DMS79 (cell line): Measurements from ENCODE around the gene NLRP14.

Source experiments
- DNase-seq: peaks from one replicate; lab custom pipeline; 2025; lab: John Stamatoyannopoulos, UW

NLRP14 gene

DNA sequence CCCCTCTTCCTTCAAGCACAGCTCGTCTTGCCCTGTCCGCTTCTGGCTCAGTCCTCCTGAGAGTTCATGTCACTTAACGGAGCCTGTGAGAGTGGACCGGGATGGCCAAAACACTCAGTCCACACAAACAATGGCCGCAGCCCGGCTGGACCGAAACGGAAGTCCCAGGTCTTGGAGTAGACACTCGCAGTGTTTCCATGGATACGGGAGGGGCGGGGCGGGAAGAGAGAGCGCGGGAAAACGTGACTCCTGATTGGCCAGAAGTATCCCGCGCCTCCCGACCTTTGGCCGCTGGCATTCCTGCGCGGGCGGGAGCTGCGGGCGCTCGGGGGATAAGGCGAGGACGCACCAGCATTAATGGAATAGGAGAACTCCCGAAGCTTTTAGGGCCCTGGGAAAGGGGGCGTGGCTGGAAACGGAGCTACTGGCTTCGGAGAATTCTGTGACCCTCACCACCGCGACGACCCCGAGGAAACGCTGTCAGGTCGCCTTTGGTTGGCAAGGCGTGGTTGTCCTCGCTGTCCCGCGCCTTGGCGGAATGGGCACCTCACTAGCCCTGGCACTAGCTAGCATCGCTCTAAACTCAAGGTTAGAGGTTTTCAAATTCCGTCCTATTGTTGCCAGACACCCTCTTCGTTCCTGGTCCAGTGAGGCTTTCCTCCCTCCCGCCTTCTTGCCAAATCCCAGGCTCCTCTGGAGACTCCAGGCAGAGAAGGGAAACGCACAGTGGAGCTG is at the start of gene NLRP14, which contains the start of gene ZNF214:
Gene NLRP14 (plus strand): TSS at position 297 of the 735 bp plus-strand sequence. CDS start 18,108 bp downstream, outside the sequence.
Gene ZNF214 (minus strand): TSS at position 164 of the 735 bp plus-strand sequence. CDS start 17,511 bp downstream, outside the sequence.
- peak; percentile 87 for DNase-seq

DNA sequence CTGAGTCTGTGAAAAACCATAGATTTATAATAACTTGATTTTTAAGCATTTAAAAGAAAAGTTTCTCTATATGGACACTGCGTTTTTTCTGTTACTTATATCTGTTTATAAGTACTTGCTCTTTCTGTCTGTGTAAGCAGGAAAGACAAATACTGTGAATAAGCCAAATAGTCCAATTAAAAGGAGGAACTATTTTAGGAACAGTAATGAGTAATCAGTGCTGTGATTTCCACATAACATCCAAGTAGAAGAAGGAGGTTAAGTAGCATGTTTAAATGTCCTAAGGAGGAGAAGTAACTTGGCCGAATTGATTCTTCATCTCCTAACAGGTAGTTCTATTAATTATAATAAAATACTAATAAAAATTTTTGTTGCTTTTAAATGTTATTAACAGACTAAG is 40.9 kb upstream of the NLRP14 start:
- no peak for DNase-seq

GRCh38 chr11:6986487-6986886 is 33.8 kb upstream of the NLRP14 start:
- DNase-seq: no peak

GRCh38 chr11:6988506-6988905 is 31.8 kb upstream of the NLRP14 start:
- DNase-seq: no peak

GRCh38 chr11:6991227-6991626 is 29.1 kb upstream of the NLRP14 start:
- DNase-seq: no peak

DNA sequence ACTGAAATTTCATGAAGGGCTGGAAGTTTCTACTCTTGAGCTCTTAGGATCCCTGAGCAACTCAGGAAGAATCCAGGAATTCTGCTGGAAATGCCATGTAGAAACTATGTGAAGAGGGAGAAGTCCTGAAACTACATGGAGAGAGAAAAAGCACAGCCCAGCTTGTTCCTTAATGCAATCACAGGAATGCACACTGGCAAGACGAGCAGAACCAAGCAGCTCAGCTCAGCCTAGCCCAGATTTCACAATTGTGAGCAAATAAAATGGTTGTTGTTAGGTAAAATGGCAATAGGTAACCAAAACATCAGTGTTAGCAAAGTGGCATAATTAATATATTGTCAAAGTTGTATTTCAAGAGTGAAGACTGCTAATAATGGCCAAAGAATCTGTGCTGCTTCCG is 28.3 kb upstream of the NLRP14 start:
- no peak for DNase-seq

- no peak for DNase-seq
Observed at GRCh38 chr11:6992457-6993417, 27.5 kb upstream of the NLRP14 start.

- DNase-seq: no peak
Observed at GRCh38 chr11:6995703-6996102, 24.6 kb upstream of the NLRP14 start.

DNA sequence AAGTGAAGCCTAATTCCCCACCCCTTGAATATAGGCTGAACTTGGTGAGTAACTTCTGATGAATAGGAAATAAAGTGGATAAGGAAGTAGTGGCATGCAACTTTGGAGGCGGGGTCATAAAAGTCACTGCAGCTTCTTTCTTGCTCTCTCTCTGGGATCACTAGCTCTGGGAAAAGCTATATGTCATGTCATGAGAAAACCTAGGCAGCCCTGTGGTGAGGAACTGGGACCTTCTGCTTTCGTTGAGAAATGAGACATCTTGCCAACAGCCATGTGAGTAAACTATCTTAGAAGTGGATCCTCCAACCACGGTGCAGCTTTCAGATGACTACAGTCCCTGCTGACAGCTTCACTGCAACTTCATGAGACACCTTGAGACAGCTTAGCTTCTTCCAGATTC is 15.8 kb upstream of the NLRP14 start:
- no peak for DNase-seq

DNA sequence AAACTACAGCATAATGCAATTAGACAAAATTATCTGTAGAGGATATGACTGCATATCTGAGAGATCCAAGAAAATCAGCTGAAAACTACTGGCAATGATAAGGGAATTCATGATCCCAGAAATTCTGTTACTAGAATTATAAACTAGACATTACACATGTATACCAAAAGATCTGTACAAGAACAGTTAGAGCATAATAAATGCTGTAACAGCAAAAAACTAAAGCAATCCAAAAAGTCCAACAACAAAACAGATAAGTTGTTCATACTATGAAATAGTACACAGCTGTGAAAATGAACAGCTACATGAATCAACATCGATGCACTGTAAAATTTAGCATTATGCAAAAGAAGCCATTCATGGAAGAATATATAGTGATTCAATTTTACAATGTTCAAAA is 6.2 kb upstream of the NLRP14 start:
- DNase-seq: no peak

GRCh38 chr11:7016011-7016410 is 4.3 kb upstream of the NLRP14 start:
- DNase-seq: no peak

DNA sequence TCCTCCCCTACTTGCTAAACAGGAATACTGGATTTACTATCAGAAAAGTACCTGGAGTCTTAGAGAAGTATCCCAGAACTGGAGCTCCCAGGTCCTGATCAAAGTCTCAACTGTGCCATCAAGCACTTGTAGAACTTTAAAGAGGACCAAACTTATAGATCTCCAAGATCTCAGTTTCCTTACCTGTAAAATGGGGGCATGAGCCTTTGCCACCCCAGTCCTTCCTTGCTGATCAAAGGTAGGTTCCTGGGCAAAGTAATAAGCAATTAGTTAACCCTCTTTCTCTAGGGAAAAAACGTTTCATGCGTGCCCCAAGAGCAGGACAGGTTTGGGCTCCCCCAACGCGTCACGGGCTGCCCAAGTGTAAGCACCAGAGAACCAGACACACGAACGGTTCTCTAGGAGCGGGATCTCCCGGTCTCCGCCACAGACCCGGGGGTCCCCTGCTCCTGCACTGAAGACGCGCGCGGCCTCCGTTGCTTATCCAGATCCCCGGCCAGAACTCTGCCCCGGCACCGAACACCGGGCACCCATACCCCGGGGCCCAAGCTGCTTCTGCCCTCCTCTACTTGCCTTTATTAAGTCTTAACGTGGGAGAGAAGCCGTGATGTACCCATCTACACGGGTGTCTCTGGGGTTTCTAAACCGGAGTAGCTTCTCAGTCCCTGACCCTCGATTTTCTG is 638 bp upstream of the NLRP14 start:
- DNase-seq: peak; percentile 12

DNA sequence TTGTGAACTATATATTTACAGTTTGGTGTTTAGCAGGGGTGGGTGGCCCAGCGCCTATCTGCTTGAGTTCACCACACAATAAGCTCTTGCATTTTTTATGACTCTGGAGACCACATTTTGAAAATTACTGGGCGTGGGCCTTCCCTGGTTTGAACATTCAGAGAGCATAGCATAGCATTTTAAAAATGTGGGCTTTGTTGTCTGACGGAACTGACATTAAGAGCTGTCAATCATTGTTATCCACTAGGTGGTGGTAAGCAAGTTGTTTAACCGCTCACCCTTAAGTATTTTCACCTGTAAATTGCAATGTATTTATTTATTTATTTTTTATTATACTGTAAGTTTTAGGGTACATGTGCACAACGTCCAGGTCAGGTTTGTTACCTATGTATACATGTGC is 1.0 kb downstream of the NLRP14 start:
- DNase-seq: no peak

- no peak for DNase-seq
Observed at GRCh38 chr11:7028141-7028540, 7.9 kb downstream of the NLRP14 start.

- no peak for DNase-seq
Observed at GRCh38 chr11:7030836-7031235, 10.6 kb downstream of the NLRP14 start.

DNA sequence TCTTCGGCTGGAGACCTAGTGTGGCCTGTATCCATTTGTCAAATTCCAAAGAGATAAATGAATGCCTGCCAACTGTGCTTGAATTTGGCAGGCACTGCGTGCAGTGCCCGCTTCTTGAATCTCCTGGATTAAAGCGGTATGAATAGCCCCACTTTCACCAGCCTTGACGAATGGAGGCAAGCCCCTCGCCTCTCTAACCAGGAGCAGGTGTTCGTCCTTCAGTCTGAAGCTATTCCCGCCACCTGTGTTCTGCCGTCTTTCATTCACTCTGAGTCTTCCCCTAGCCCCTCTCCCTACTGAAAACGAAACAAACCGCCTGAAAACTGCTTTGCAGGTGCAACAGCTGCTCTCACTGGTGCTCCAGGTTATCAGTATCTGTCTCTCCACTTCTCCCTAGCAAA is 11.2 kb downstream of the NLRP14 start:
- DNase-seq: peak; percentile 8

DNA sequence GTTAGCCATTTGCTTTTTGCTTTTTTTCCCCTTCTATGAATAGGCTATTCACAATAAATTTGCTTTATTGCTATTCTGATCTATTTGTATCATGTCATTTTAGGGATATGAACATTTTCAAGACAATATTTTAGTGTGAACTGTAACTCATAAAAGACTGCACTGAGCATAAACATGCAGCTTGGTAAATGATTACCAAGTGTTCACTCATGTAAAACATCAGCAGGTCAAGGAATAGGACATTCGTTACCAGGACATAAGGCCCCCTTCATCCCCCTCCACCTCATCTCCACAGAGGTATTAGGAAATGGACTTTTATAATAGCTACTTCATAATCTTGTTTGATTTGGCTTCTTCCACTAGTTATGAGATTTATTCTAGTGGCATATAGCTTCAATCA is 12.4 kb downstream of the NLRP14 start:
- DNase-seq: no peak

GRCh38 chr11:7034019-7034418 is 13.7 kb downstream of the NLRP14 start:
- no peak for DNase-seq

GRCh38 chr11:7046474-7047175 is 26.3 kb downstream of the NLRP14 start:
- no peak for DNase-seq

- no peak for DNase-seq
Observed at GRCh38 chr11:7050191-7050590, 29.9 kb downstream of the NLRP14 start.

- no peak for DNase-seq
Observed at GRCh38 chr11:7056828-7057513, 36.7 kb downstream of the NLRP14 start.
